Stimulated activated CD4-positive, alpha-beta T cell treated with anti-CD3 and anti-CD28 coated beads, Interleukin-4, amount 100 ng/mL, for 48 hours (primary cell): ENCODE measurements around the gene SRC.

Experiments used
- DNase-seq, 2 donors: peaks; one replicate each; pipeline ENCODE4 v3.0.0-alpha.2; 2020; ENCODE audit warnings: low read depth in 2 of 2

SRC gene

GRCh38 chr20:37411408-37412219, 65.7 kb downstream of the SRC start:
- DNase-seq = no peak

GRCh38 chr20:37413023-37413334, 67.0 kb downstream of the SRC start:
- no peak for DNase-seq

GRCh38 chr20:37413379-37413778, 67.4 kb downstream of the SRC start:
- no peak for DNase-seq

GRCh38 chr20:37414224-37415035, 68.5 kb downstream of the SRC start:
- no peak for DNase-seq

DNA sequence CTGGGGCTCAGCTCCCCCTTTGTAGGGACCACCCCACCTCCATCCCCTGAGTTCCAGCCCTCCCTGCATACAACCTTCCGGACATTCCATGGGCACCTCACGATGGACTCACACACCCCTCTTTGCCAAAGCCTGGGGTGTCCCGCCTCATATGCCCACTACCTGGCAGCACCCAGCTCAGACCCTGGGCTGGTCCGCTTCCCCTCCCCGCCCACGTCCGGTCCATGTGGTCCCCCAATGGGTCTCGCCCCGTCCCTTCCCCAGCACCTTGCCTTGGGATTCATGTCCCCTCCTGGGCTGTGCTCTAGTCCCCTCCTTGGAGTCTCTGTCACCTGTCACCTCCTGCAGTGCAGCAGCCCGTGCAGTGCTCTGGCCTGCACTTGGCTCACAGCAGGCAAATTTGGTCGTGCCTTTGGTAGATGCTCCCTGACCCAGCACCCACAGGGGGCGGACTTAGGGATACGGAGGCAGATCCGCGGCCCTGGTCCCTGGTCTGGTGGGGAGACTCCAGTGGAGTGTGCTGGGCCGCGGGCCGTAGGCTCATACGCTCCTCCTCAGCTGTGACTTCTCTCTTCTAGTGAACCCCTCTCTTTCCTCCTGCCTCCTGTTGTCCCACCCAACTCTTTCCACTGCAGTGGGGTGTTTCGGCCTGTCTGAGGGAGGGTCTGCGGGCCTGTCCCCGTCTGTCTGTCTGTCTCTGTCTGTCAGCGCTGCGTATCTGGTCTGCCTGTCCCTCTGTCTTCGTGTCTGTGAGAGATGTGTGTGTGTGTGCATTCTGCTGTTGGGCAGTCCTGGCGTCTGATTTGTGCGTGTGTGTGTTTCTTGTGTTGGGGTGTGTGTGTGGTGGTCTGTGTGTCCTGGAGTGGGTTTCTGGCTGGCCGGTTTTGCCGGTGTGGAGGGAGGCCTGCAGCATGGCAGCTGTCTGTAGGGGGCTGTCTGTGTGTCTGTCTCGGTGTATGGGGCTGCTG, 69.5 kb downstream of the SRC start:
- no peak for DNase-seq

- DNase-seq = no peak
Observed at GRCh38 chr20:37416100-37416847, 70.3 kb downstream of the SRC start.

DNA sequence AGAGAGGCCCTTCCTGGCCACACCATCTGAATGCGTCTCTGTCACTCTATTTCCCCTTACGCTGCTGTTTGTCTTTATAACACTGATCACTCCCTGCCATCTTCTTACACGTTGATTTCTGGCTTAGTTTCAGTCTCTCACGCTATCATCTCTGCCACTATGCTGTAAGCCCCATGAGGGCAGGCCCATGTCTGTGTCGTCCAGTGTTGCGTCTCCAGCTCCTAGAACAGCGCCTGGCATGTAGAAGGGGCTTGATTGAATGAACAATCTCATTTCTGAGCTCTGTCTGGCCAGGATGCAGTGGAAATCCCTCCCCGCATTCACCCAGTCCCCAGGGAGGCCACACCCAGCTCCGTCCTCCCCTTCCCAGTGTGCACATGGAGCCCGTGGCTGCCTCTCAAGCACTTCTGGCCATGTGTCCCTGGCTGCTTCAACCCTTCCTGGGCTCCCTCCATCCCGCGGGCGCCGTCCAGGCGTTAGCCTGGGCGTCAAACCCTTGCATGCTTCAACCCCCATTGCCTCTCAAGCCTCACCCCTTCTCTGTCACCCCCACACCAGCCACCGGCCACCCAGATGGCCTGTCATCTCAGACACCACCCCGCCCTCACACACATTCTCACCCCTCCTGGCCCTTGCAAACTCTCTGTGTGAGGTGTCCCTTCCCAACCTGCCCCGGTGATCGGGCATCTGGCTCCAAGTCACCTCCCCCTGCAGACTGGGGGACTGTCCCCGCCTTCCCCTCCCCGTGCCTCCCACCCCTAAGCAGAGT, 71.1 kb downstream of the SRC start:
- no peak for DNase-seq

DNA sequence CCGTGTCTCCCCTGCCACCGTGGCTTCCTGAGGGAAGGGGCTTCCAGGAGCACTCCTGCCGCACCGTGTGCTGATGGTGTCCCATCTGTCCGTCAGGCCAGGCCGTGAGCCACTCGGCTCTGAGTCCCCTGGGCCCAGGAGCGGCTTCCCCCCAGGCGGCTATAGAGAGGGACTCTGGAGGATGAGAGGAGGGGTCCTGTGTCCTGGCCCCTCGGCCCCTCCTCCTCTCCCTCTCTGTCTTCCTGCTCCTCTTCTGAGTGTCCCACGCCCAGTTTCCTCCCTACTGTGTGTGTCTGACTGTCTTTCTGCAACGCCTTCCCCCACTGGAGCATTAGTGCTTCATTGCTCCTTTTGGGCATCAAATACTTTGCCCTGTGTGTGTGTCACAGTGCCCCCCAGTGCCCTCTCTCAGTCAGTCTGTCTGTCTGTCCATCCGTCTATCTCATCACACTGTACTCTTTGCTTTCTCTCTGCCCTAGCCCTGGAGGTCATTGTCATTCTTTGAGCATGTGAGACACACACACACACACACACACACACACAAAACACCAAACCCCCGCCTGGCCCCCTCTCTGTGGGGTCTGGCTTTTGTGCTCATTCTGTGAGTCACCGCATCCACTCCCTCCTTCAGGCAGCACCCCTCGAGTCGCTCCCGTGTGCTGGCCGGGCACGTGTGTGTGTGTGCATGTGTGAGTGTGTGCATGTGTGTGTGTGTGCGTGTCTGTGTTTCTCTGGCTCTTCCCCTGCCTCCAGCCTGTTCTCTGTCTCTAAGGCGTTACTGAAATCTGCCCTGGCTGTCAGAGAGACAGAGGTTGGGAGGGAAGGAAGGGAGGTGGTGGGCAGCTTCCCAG, 71.9 kb downstream of the SRC start:
- DNase-seq = no peak

DNA sequence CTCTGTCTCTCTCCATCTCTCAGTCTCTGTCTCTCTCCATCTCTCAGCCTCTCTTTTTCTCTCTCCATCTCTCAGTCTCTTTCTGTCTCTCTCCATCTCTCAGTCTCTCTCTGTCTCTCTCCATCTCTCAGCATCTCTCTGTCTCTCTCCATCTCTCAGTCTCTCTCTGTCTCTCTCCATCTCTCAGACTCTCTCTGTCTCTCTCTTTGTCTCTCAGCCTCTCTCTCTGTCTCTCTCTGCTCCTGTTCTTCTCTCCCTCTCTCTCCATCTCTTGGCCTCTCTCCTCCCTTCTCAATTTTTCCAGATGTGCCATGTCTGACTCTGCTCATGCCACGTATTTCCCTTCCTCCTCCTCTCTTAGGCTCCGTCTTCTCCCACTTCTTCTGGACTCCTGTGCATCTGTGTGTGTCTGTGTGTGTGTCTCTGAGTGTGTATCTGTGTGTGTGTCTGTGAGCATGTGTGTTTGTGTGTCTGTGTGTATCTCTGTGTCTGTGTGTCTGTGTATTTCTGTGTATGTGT, 72.7 kb downstream of the SRC start:
- no peak for DNase-seq

- no peak for DNase-seq
Observed at GRCh38 chr20:37419307-37419706, 73.4 kb downstream of the SRC start.

DNA sequence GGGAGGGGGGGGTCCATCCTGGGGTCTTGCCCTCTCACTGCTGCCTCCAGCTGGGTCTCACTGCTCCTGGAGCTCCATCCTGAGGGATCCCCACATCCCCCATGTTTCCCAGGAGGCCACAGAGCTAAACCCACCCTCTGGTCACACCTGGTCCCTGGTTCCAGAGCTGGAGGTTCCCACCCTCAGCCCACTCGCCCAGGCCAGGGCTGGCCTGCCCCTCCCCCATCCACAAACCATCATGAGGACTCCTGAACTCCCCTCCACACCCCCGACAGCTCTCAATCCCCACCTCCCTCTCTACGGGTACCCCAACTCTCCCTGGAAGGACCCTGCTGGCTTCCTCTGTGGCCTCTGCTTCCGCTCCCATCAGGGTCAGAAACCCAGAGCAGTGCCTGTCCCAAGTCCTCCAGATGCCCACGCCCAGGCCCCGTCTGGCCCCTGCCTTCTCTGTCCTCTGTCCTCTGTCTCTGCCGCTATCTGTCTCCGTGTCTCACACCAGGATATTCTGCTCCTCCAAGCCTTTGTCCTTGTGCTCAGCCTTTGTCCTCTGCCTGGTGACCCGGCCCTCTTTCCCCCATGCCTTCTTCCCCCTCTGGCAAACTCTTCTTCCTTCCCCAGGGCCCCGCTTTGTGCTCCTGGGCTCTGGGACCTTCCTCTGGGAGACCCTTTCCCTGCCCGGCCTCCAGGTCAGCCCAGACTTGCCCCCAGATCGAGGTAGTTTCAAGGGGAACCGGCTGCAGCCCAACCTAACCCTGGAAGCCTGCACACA, 74.0 kb downstream of the SRC start:
- no peak for DNase-seq

DNA sequence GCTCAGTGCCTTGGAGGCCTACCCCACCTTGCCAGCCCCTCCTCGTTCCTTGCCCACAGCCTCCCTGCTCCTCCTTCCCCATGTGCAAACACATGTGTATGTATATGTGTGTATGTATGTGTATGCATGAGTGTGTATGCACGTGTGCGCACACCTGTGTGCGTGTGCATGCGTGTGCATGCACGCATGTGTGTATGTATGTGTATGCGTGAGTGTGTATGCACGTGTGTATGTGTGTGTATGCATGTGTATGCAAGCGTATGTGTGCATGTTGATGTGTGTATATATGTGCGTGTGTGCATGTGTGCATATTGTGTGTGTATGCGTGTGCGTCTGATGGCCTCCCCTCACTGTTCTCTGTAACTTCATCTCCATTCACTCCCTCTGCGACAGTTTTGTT, 74.7 kb downstream of the SRC start:
- no peak for DNase-seq

GRCh38 chr20:37421060-37421905, 75.3 kb downstream of the SRC start:
- no peak for DNase-seq

DNA sequence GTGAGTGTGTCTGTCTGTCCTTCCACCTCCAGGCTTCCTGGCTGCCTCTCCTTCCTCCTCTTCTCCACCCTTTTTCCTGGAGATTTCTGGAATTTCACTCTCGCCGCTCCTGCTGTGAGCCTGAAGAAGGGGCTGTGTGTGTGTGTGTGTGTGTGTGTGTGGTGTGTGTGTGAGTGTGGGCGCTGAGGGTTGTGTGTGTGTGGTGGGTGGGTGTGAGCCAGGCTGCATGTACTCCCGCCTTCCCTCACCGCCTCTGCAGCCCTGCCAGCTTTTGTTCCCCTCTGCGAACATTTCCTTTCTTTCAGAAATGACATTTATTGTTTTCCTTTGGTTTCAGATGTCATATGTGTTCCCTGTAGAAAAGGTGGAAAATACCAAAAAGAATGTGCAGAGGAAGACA, 76.0 kb downstream of the SRC start:
- no peak for DNase-seq

DNA sequence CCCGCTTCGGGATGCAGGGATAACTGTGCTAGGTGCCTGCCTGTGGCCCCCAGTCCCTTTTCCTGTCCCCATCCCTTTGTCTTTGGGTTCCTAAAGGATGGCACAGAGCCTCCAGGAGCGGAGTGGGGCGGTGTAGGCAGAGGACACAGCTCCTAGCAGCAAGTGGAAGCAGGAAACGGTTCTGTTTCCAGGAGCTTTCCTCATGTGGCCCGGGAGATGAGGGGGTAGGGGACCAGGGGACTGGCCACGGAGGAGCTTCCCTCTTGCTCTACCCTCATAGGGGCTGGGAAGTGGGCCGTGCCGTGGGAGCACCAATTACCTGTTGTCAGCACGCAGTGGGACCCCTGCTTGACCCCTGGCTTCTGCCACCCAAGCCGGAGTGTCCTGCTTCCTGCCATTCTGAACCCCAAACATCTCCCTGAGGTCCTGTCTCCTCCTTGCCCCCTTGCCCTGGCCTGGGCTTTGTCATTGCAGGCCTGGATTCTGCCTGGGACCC, 76.9 kb downstream of the SRC start:
- no peak for DNase-seq

GRCh38 chr20:37423545-37423944, 77.6 kb downstream of the SRC start:
- no peak for DNase-seq

GRCh38 chr20:37424062-37424851, 78.3 kb downstream of the SRC start:
- no peak for DNase-seq
